ENCODE data around the gene INPP5B. TPM values are rescaled to one million over a fixed set of nuclear protein-coding genes. Genes with fewer than 3 reads are reported as not detected.

Gene INPP5B
- total RNA-seq, 6 donors from 2014 or later, result 25.8 to 201 (median 44.1) TPM

DNA sequence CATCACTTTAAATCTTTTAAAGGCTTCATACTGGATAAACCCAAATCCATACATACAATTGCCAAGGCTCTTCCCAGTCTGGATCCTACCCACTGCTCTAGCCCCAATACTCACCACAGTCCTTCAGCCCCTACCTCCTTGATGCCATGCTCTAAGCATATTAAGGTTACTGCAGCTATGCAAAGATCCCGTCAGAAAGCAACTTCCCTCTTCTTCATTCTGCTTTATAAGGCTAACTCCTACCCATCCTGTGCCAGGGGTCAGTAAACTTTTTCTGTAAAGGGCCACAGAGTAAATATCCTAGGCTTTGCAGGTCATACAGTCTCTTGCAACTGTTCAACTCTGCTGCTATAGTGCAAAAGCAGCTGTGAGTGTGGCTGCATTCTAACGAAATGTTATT is 53.2 kb downstream of the INPP5B start:
- ATAC-seq (ENCODE audit: low FRiP score in 2 of 2) (no peak), DNase-seq (no peak)
- peaks cover 10 to 19% (median 14%) of the 10 kb centered on the region in 4 donors for H3K36me3 ChIP-seq
- TF ChIP-seq EP300 (IDR thresholded peaks at IDR 0.05), result no peak
- TF ChIP-seq CTCF (IDR thresholded peaks at IDR 0.05), result no peak
- no peak for TF ChIP-seq POLR2AphosphoS5 (IDR thresholded peaks at IDR 0.05)
- no peak for TF ChIP-seq POLR2A (IDR thresholded peaks at IDR 0.05)
- H3K27me3 ChIP-seq, result no peaks in the 10 kb centered on the region
- no peak overlapping the region for H3K4me3 ChIP-seq
- H3K9me3 ChIP-seq, result no peaks in the 10 kb centered on the region
- 81 to 88% methylated on average over 2 of the region's 2 CpGs for WGBS, 2 donors
- no peak overlapping the region for H3K27ac ChIP-seq
- H3K4me1 ChIP-seq, result peaks cover 0 to 9% (median 0%) of the 10 kb centered on the region in 4 donors

GRCh38 chr1:37892151-37893047 is 54.5 kb downstream of the INPP5B start:
- Histone ChIP-seq H3K27ac (peak overlapping the region in 1 of 4 donors; percentile 1), H3K4me1 (peaks cover 0 to 9% (median 0%) of the 10 kb centered on the region in 4 donors), H3K36me3 (peaks cover 22 to 32% (median 26%) of the 10 kb centered on the region in 4 donors), H3K27me3 (no peaks in the 10 kb centered on the region), H3K9me3 (no peaks in the 10 kb centered on the region), H3K4me3 (no peak overlapping the region)
- WGBS, 2 donors, result 63 to 71% methylated on average over 5 of the region's 5 CpGs
- DNase-seq, result no peak
- no peak for ATAC-seq (ENCODE audit: low FRiP score in 2 of 2)
- TF ChIP-seq EP300 (IDR thresholded peaks at IDR 0.05) (no peak), POLR2AphosphoS5 (IDR thresholded peaks at IDR 0.05) (no peak), POLR2A (IDR thresholded peaks at IDR 0.05) (no peak), CTCF (IDR thresholded peaks at IDR 0.05) (no peak)

- peak in 1 of 2 donors; percentile 57 for ATAC-seq (ENCODE audit: low FRiP score in 2 of 2)
- WGBS, 2 donors, result 21 to 24% methylated on average over 4 of the region's 4 CpGs
- TF ChIP-seq POLR2A (IDR thresholded peaks at IDR 0.05) (no peak), CTCF (IDR thresholded peaks at IDR 0.05) (peak in 5 of 6 experiments; percentile 30 to 67 (median 54))
- no peak for DNase-seq
- H3K27me3 ChIP-seq, result no peaks in the 10 kb centered on the region
- peak overlapping the region in 1 of 4 donors; percentile 30 for H3K27ac ChIP-seq
- no peaks in the 10 kb centered on the region for H3K9me3 ChIP-seq
- peaks cover 35 to 51% (median 44%) of the 10 kb centered on the region in 4 donors for H3K36me3 ChIP-seq
- no peak overlapping the region for H3K4me3 ChIP-seq
- H3K4me1 ChIP-seq, result peaks cover 0 to 9% (median 0%) of the 10 kb centered on the region in 4 donors
Observed at GRCh38 chr1:37890378-37891014, 56.4 kb downstream of the INPP5B start.

DNA sequence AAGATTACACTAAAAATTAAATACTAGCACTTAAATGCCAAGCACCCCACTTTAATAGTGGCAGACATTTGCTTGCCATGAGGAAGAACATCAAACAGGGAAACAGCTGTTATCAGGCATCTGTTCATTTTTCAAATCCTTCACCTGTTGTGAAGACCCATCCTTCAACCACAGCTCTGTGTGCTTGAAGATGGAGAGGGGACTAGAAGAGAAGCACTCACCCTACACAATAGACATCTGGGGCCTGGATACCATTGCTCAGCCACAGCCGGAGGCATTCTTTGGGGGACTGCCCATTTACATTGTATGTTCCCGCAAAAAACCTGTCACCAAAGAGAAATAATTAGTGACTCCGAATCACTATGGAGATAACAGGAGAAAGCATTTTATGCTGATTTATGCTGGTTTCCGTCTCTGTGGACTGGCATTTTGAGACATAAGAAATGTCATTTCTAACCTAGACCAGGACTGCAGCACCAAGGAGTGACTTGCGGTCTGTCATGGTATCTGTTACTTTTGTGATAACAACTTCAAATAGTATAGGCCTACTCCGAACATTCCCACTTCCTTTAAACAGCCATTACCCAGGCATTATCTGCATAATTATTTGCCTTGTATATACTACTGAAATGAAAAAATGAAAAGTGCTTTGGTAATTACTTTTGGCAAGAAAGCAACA is 58.7 kb downstream of the INPP5B start:
- H3K27me3 ChIP-seq, result no peaks in the 10 kb centered on the region
- no peaks in the 10 kb centered on the region for H3K9me3 ChIP-seq
- DNase-seq (no peak), ATAC-seq (ENCODE audit: low FRiP score in 2 of 2) (no peak)
- WGBS, 2 donors, result 91 to 93% methylated on average over 6 of the region's 6 CpGs
- no peak overlapping the region for H3K4me3 ChIP-seq
- peaks cover 47 to 74% (median 63%) of the 10 kb centered on the region in 4 donors for H3K36me3 ChIP-seq
- TF ChIP-seq POLR2AphosphoS5 (IDR thresholded peaks at IDR 0.05) (no peak), EP300 (IDR thresholded peaks at IDR 0.05) (no peak), CTCF (IDR thresholded peaks at IDR 0.05) (no peak), POLR2A (IDR thresholded peaks at IDR 0.05) (no peak)
- peaks cover 0 to 9% (median 0%) of the 10 kb centered on the region in 4 donors for H3K4me1 ChIP-seq
- no peak overlapping the region for H3K27ac ChIP-seq

Data from upper lobe of left lung (tissue), 6 donors.